H1 (cell line): ENCODE data around the gene MFRP. TPM values are rescaled to one million over a fixed set of nuclear protein-coding genes. Genes with fewer than 3 reads are reported as not detected.
A peak's percentile ranks its signal among the peaks of the same experiment; 100 is the strongest.

Experiments
- CTCF ChIA-PET: fragments of 300-600 bp; sonication (Branson Sonifier 250); formaldehyde crosslinking; loops from one replicate; lab custom pipeline; 2021; ENCODE audit not compliant: partially characterized antibody; lab: Charles Lee
- POLR2A ChIA-PET: fragments of 300-600 bp; sonication (Branson Sonifier 250); formaldehyde crosslinking; loops from one replicate; lab custom pipeline; 2021; ENCODE audit warnings: inconsistent platforms; ENCODE audit not compliant: partially characterized antibody; lab: Charles Lee
- DNase-seq, 2 experiments: peaks; one replicate each; pipeline versions ENCODE4 v3.0.0 to v3.0.0-alpha.2; 2010 to 2022; ENCODE audit warnings: low spot score in 2 of 2, low read depth in 1 of 2, mixed read lengths in 1 of 2
- FAIRE-seq: peaks from 2 replicates; lab custom pipeline; 2011; peaks lifted over from hg19 to GRCh38; lab: Jason Lieb, UNC
- H2AFZ ChIP-seq: 2 replicates; pipeline ENCODE4 v1.8.1; 2012; ENCODE audit warnings: low read length, inconsistent platforms
- H2AK5ac ChIP-seq: 2 replicates; pipeline ENCODE4 v1.6.1; 2013; ENCODE audit warnings: low read depth, low read length
- H2BK120ac ChIP-seq: replicated peaks from 2 replicates; pipeline ENCODE3; 2013; ENCODE audit warnings: low read depth, low read length, inconsistent platforms
- H2BK12ac ChIP-seq: 2 replicates; pipeline ENCODE4 v1.6.1; 2013; ENCODE audit warnings: low read depth, low read length
- H2BK15ac ChIP-seq: 2 replicates; pipeline ENCODE4 v1.6.1; 2013; ENCODE audit warnings: low read length
- H2BK20ac ChIP-seq: 2 replicates; pipeline ENCODE4 v1.6.1; 2013; ENCODE audit warnings: low read length
- H2BK5ac ChIP-seq: 2 replicates; pipeline ENCODE4 v1.6.1; 2013; ENCODE audit warnings: low read depth, low read length
- H3K14ac ChIP-seq: 2 replicates; pipeline ENCODE4 v1.6.1; 2013; ENCODE audit warnings: inconsistent platforms; ENCODE audit not compliant: insufficient read length
- H3K18ac ChIP-seq: 2 replicates; pipeline ENCODE4 v1.6.1; 2013; ENCODE audit warnings: low read length; ENCODE audit errors: extremely low read depth
- H3K23ac ChIP-seq: 2 replicates; pipeline ENCODE4 v1.6.1; 2013; ENCODE audit warnings: inconsistent platforms; ENCODE audit not compliant: insufficient read length
- H3K23me2 ChIP-seq: 2 replicates; pipeline ENCODE4 v1.6.1; 2013; ENCODE audit warnings: low read depth, low read length
- H3K27ac ChIP-seq: 2 replicates; pipeline ENCODE4 v1.6.1; 2011; ENCODE audit warnings: low read depth, low read length, inconsistent platforms
- H3K27me3 ChIP-seq, 4 experiments: replicated peaks in 1 of 4; 1 replicate in 1 of 4; 2 replicates in 3 of 4; pipeline versions ENCODE4 v1.6.1 to v1.8.1; 2011 to 2013; ENCODE audit warnings: low read length in 3 of 4, mild to moderate bottlenecking in 3 of 4, inconsistent platforms in 2 of 4, mixed read lengths in 2 of 4, moderate library complexity in 1 of 4; ENCODE audit not compliant: control insufficient read depth in 3 of 4, insufficient read depth in 3 of 4; ENCODE audit errors: extremely low read depth in 1 of 4
- H3K36me3 ChIP-seq, 4 experiments: 2 replicates each; pipeline versions ENCODE4 v1.6.1 to v1.8.1; 2011 to 2013; ENCODE audit warnings: mild to moderate bottlenecking in 4 of 4, low read length in 3 of 4, moderate library complexity in 2 of 4, control low read depth in 1 of 4, inconsistent platforms in 1 of 4; ENCODE audit not compliant: insufficient read depth in 4 of 4, control insufficient read depth in 2 of 4
- H3K4ac ChIP-seq: replicated peaks from 2 replicates; pipeline ENCODE3; 2013; ENCODE audit warnings: low read length, low read depth, mixed read lengths, inconsistent platforms; ENCODE audit not compliant: insufficient read length
- H3K4me1 ChIP-seq, 4 experiments: replicated peaks in 1 of 4; 1 replicate in 1 of 4; 2 replicates in 3 of 4; pipeline versions ENCODE4 v1.6.1 to v1.8.1; 2011 to 2013; ENCODE audit warnings: low read length in 3 of 4, inconsistent platforms in 2 of 4, mixed read lengths in 1 of 4; ENCODE audit not compliant: insufficient read depth in 4 of 4, control insufficient read depth in 3 of 4
- H3K4me2 ChIP-seq, 2 experiments: 2 replicates each; pipeline versions ENCODE4 v1.6.1 to v1.8.1; 2011 to 2013; ENCODE audit warnings: low read depth in 2 of 2, low read length in 2 of 2, control low read depth in 1 of 2, inconsistent platforms in 1 of 2, mild to moderate bottlenecking in 1 of 2; ENCODE audit not compliant: insufficient read depth in 1 of 2
- H3K4me3 ChIP-seq, 4 experiments: fragments of 200-600, 300-600 bp in 1 of 4; sonication (generic), shearing (Covaris generic), sonication (Bioruptor Twin) in 1 of 4; 2 replicates each; pipeline versions ENCODE4 v1.5.1 to v1.8.1; 2011 to 2016; ENCODE audit warnings: low read length in 4 of 4, low read depth in 3 of 4, control low read depth in 2 of 4, inconsistent platforms in 2 of 4, mild to moderate bottlenecking in 2 of 4, mixed read lengths in 1 of 4, moderate library complexity in 1 of 4; ENCODE audit not compliant: insufficient read depth in 2 of 4; ENCODE audit errors: extremely low read depth in 1 of 4
- H3K56ac ChIP-seq: replicated peaks from 2 replicates; pipeline ENCODE3; 2013; ENCODE audit warnings: low read depth, mild to moderate bottlenecking, mixed read lengths, low read length, inconsistent platforms; ENCODE audit not compliant: insufficient read length
- H3K79me1 ChIP-seq: 2 replicates; pipeline ENCODE4 v1.6.1; 2013; ENCODE audit warnings: low read depth, low read length, control low read depth
- H3K79me2 ChIP-seq, 2 experiments: 2 replicates each; pipeline versions ENCODE4 v1.6.1 to v1.8.1; 2012 to 2013; ENCODE audit warnings: low read length in 2 of 2, mild to moderate bottlenecking in 2 of 2, inconsistent platforms in 1 of 2; ENCODE audit not compliant: insufficient read depth in 2 of 2, control insufficient read depth in 1 of 2
- H3K9ac ChIP-seq, 4 experiments: replicated peaks in 1 of 4; 1 replicate in 1 of 4; 2 replicates in 3 of 4; pipeline versions ENCODE4 v1.6.1 to v1.8.1; 2011 to 2013; ENCODE audit warnings: low read depth in 3 of 4, low read length in 3 of 4, control low read depth in 2 of 4, mild to moderate bottlenecking in 2 of 4, moderate library complexity in 2 of 4, inconsistent platforms in 1 of 4; ENCODE audit errors: extremely low read depth in 1 of 4
- H3K9me3 ChIP-seq, 2 experiments: 2 replicates each; pipeline versions ENCODE4 v1.6.1 to v1.8.1; 2012 to 2013; ENCODE audit warnings: mild to moderate bottlenecking in 2 of 2, moderate library complexity in 2 of 2, control low read depth in 1 of 2, inconsistent platforms in 1 of 2, low read depth in 1 of 2, low read length in 1 of 2, mixed read lengths in 1 of 2; ENCODE audit not compliant: insufficient read depth in 2 of 2
- H4K20me1 ChIP-seq, 2 experiments: replicated peaks in 1 of 2; 2 replicates each; pipeline versions ENCODE3 to v1.8.1; 2011 to 2013; ENCODE audit warnings: inconsistent platforms in 2 of 2, low read length in 2 of 2, mild to moderate bottlenecking in 1 of 2; ENCODE audit not compliant: insufficient read depth in 2 of 2, control insufficient read depth in 1 of 2
- H4K5ac ChIP-seq: 2 replicates; pipeline ENCODE4 v1.6.1; 2013; ENCODE audit warnings: low read length, low read depth, mixed read lengths, inconsistent platforms; ENCODE audit not compliant: insufficient read length
- H4K8ac ChIP-seq: 2 replicates; pipeline ENCODE4 v1.8.0; 2013; ENCODE audit warnings: mild to moderate bottlenecking, moderate library complexity, low read length, inconsistent platforms; ENCODE audit not compliant: insufficient read depth; ENCODE audit errors: extremely low read depth
- H4K91ac ChIP-seq: replicated peaks from 2 replicates; pipeline ENCODE3; 2013; ENCODE audit warnings: low read length, mixed read lengths, inconsistent platforms; ENCODE audit not compliant: insufficient read length
- HDAC6 ChIP-seq: IDR thresholded peaks from one replicate; pipeline ENCODE4 v1.7.1; 2012; ENCODE audit warnings: low read depth, mild to moderate bottlenecking, inconsistent platforms, low read length, moderate library complexity
- KDM4A ChIP-seq: IDR thresholded peaks from one replicate; pipeline ENCODE4 v1.7.1; 2012; ENCODE audit warnings: low read depth, mild to moderate bottlenecking, moderate library complexity, low read length, inconsistent platforms; ENCODE audit not compliant: severe bottlenecking
- POLR2AphosphoS5 ChIP-seq: IDR thresholded peaks from 2 replicates; pipeline ENCODE4 v1.6.1; 2011; ENCODE audit warnings: low read depth, low read length
- RBBP5 ChIP-seq: IDR thresholded peaks from 2 replicates; pipeline ENCODE4 v1.7.1; 2012; ENCODE audit warnings: low read depth, mild to moderate bottlenecking, inconsistent platforms, low read length, moderate library complexity, borderline replicate concordance
- RXRA ChIP-seq: IDR thresholded peaks from 2 replicates; pipeline ENCODE4 v1.6.1; 2011; ENCODE audit warnings: low read depth, mild to moderate bottlenecking, low read length, moderate library complexity; ENCODE audit not compliant: insufficient read depth
- SIN3A ChIP-seq, 2 experiments: IDR thresholded peaks in 1 of 2; conservative IDR thresholded peaks in 1 of 2; 2 replicates each; pipeline ENCODE4 v1.6.1; 2011 to 2012; ENCODE audit warnings: low read length in 2 of 2, improper control_type of control experiment in 1 of 2, low read depth in 1 of 2, mild to moderate bottlenecking in 1 of 2
- TEAD4 ChIP-seq: IDR thresholded peaks from 2 replicates; pipeline ENCODE4 v1.6.1; 2012; ENCODE audit warnings: low read depth, low read length, inconsistent platforms, mixed read lengths
- WGBS, 2 experiments: shearing (Covaris generic) in 1 of 2; methylation state at CpG; one replicate each; pipeline versions ENCODE4 v1.1.6 to v1.1.7; 2013 to 2015; ENCODE audit warnings: low lambda C conversion rate in 2 of 2, mixed read lengths in 2 of 2, inconsistent platforms in 1 of 2, low coverage in 1 of 2, missing lambda C conversion rate in 1 of 2; ENCODE audit not compliant: insufficient replicate concordance in 2 of 2, insufficient coverage in 1 of 2, insufficient read length in 1 of 2; ENCODE audit errors: extremely low coverage in 1 of 2, missing lambda C conversion rate in 1 of 2; 5-methylcytosine and 5-hydroxymethylcytosine counted together
- polyA plus RNA-seq, 7 experiments: library from polyadenylated mRNA; depleted of rRNA in 3 of 7; stranded (reverse) in 5 of 7; unstranded in 2 of 7; fragments of >200 nt in 5 of 7; fragments of 200-250 nt in 2 of 7; gene quantifications; 1 replicate in 5 of 7; 2 replicates in 1 of 7; 4 replicates in 1 of 7; pipeline versions ENCODE4 v1.2.1 to v1.2.3, GENCODE V29; 2011 to 2013; ENCODE audit warnings: missing spikeins in 2 of 7, mixed read lengths in 2 of 7
- total RNA-seq: library from RNA; stranded (reverse); fragmentation: NEBNext Ultra II Directional; extraction: Animal tissue kit (Norgen Biotek cat#: 25700); gene quantifications from 2 replicates; pipeline ENCODE4 v1.2.1, GENCODE V29; 2021
- TF ChIP-seq, protein P1 (sequence below): IDR thresholded peaks from 2 replicates; pipeline ENCODE4 v1.6.1; 2011; ENCODE audit warnings: low read depth, mild to moderate bottlenecking, low read length; ENCODE audit not compliant: insufficient read depth
- TF ChIP-seq, protein P2 (sequence below): IDR thresholded peaks from 2 replicates; pipeline ENCODE4 v1.6.1; 2012; ENCODE audit warnings: inconsistent platforms

The MFRP gene
- total and polyA plus RNA-seq, 2 of the 8 experiments (the other 6 are each of a cell fraction or from before 2014, with no cell fraction given): 0.02 TPM; not detected in 1

DNA sequence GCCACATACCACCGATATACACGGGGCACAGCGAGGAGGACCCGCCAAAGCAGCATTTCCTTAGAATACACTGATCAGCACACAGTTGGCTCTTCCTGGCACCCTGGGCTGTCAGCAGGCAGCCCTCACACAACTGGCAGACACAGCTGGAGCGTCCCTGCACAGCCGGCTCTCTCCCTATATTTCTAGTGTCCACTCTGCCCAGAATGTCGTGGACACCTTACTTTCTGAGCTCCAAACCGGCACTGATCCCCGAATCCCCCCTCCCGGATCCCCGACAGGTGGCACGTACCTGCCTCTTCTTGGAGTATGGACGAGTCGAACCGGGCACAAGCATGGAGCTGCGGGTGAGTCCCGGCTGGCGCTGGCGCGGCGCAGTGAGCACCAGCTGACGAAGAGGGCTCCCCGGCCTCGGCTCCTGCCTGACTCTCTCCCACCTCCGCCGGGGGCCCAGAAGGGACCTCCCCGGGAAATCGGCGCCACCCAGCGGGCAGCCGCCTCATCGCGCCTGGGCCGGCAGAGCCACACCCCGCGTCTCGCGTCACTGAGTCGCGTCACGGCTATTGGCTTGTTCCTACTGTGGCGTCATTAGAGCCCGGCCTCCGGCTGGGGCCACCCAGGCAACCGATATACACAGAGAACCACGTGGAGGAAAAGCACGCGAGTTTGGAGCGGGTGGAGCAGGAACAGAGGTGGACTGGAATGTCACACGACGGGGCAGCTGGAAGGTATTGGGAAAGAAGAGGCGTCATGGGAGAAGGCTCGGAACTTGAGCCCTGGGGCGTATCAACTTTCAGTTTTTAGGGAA is 34.9 kb upstream of the MFRP start, which contains the start of gene USP2:
Gene USP2, minus strand, starts transcription at position 510 of the 808 bp plus-strand sequence. CDS start 8,210 bp downstream, outside the sequence.
- peak within 1 kb of the TSS; percentile 88 to 97 for H3K4me2 ChIP-seq
- FAIRE-seq: no peak
- DNase-seq: peak in 1 of 2 experiments; percentile 99
- no peaks in the 10 kb centered on the region for H4K20me1 ChIP-seq
- H3K36me3 ChIP-seq: no peaks in the 10 kb centered on the region
- H3K27me3 ChIP-seq: peaks cover 0 to 12% (median 10%) of the 10 kb centered on the region in 4 experiments; a peak in 6 of 7 replicates
- no peak within 1 kb of the TSS for H2BK120ac ChIP-seq
- H3K23me2 ChIP-seq: peaks cover 21% of the 10 kb centered on the region
- CTCF ChIA-PET: interaction anchor here (0.6 to 26.3 kb wide), 27 partner anchors 8 to 191 kb away, joined by 3 to 474 read pairs (median 6); partner anchors contain the start of genes C1QTNF5 and MFRP
- no peak within 1 kb of the TSS for H3K4ac ChIP-seq
- H3K9me3 ChIP-seq: no peaks in the 10 kb centered on the region
- H3K18ac ChIP-seq: peak within 1 kb of the TSS; percentile 96
- H4K91ac ChIP-seq: peak within 1 kb of the TSS; percentile 69
- H2AK5ac ChIP-seq: peak within 1 kb of the TSS; percentile 3; the same call in 1 of the 2 replicates
- H3K56ac ChIP-seq: no peak within 1 kb of the TSS
- peaks cover 9 to 35% (median 30%) of the 10 kb centered on the region in 4 experiments for H3K4me1 ChIP-seq
- no peaks in the 10 kb centered on the region for H3K79me1 ChIP-seq
- peak within 1 kb of the TSS; percentile 51; the same call in 1 of the 2 replicates for H2BK20ac ChIP-seq
- 1% methylated on average over 44 of the region's 54 CpGs; no CpG with 5 or more reads in 1 of the 2 experiments for WGBS, 2 experiments
- H2BK12ac ChIP-seq: peak within 1 kb of the TSS; percentile 94; the same call in 1 of the 2 replicates
- H4K5ac ChIP-seq: peak within 1 kb of the TSS; percentile 3
- H2BK5ac ChIP-seq: peak within 1 kb of the TSS; percentile 71; the same call in 1 of the 2 replicates
- H3K27ac ChIP-seq: peak within 1 kb of the TSS; percentile 53; the same call in 1 of the 2 replicates
- H2BK15ac ChIP-seq: peak within 1 kb of the TSS; percentile 99
- no peak within 1 kb of the TSS for H3K23ac ChIP-seq
- H4K8ac ChIP-seq: no peak within 1 kb of the TSS; the same call in 1 of the 2 replicates
- peak within 1 kb of the TSS; percentile 83; the same call in 1 of the 2 replicates for H2AFZ ChIP-seq
- no peaks in the 10 kb centered on the region for H3K79me2 ChIP-seq
- H3K9ac ChIP-seq: peak within 1 kb of the TSS in 3 of 4 experiments; percentile 57 to 76 (median 74); a peak in 5 of 7 replicates
- no peak within 1 kb of the TSS for H3K14ac ChIP-seq
- H3K4me3 ChIP-seq: peak within 1 kb of the TSS; percentile 62 to 81 (median 66)
- POLR2A ChIA-PET: interaction anchor here (0.9 to 2.9 kb wide), 9 partner anchors 8 to 90 kb away, joined by 3 to 12 read pairs (median 3); partner anchors contain the start of gene THY1
- no peak for TF ChIP-seq POLR2AphosphoS5
- TF ChIP-seq, protein P1, sequence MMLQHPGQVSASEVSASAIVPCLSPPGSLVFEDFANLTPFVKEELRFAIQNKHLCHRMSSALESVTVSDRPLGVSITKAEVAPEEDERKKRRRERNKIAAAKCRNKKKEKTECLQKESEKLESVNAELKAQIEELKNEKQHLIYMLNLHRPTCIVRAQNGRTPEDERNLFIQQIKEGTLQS: no peak
- TF ChIP-seq, protein P2, sequence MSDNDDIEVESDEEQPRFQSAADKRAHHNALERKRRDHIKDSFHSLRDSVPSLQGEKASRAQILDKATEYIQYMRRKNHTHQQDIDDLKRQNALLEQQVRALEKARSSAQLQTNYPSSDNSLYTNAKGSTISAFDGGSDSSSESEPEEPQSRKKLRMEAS: peak; percentile 97
- TF ChIP-seq HDAC6: no peak
- TF ChIP-seq RXRA: 0 out of 2 replicates have a peak, but pooled peaks have one; percentile 4
- peak; percentile 69 to 99; a peak in 3 of 4 replicates for TF ChIP-seq SIN3A (conservative IDR thresholded peaks at IDR 0.05 in 1 of 2, IDR thresholded peaks at IDR 0.05 in 1 of 2; ENCODE audit: low read depth in 1 of 2, low read length in 2 of 2)
- TF ChIP-seq RBBP5: 0 out of 2 replicates have a peak, but pooled peaks have one; percentile 18
- no peak for TF ChIP-seq TEAD4
- peak; percentile 77 for TF ChIP-seq KDM4A
